Activated naive CD8-positive, alpha-beta T cell treated with anti-CD3 and anti-CD28 coated beads, Interleukin-2, amount 10 ng/mL, durations not matched to agents 7 days and 5 days (primary cell): ENCODE results near the gene GAB1. TPM values are rescaled to one million over a fixed set of nuclear protein-coding genes. Genes with fewer than 3 reads are reported as not detected.

Source experiments
- ATAC-seq: fragments of 150-1000 bp; cut with Tn5 transposase; one replicate; pipeline ENCODE4 v1.10.0; 2021; ENCODE audit warnings: low read depth, moderate library complexity
- POLR2A ChIA-PET: fragments of 350-600 bp; sonication (Branson Sonifier 250); formaldehyde crosslinking; loops from one replicate; lab custom pipeline; 2021; ENCODE audit warnings: antibody characterized with exemption; lab: Charles Lee
- DNase-seq: peaks from one replicate; pipeline ENCODE4 v3.0.0; 2021
- H3K27ac Mint-ChIP-seq: one replicate; pipeline ENCODE4 v1.8.0; 2022; ENCODE audit warnings: mild to moderate bottlenecking, mixed read lengths
- H3K27me3 Mint-ChIP-seq: one replicate; pipeline ENCODE4 v1.8.0; 2022; ENCODE audit warnings: mild to moderate bottlenecking, moderate library complexity, mixed read lengths
- H3K36me3 Mint-ChIP-seq: one replicate; pipeline ENCODE4 v1.8.0; 2021; ENCODE audit warnings: mild to moderate bottlenecking, mixed read lengths
- H3K4me1 Mint-ChIP-seq: one replicate; pipeline ENCODE4 v1.8.0; 2021; ENCODE audit warnings: mixed read lengths
- H3K4me3 Mint-ChIP-seq: one replicate; pipeline ENCODE4 v1.8.0; 2022; ENCODE audit warnings: mild to moderate bottlenecking, moderate library complexity, mixed read lengths
- H3K9me3 Mint-ChIP-seq: one replicate; pipeline ENCODE4 v1.8.0; 2021; ENCODE audit warnings: mixed read lengths
- total RNA-seq, 2 experiments: library from RNA; stranded (reverse); gene quantifications; one replicate each; pipeline ENCODE4 v1.2.3, GENCODE V29; 2021

GAB1 gene
- total RNA-seq, 2 experiments from 2014 or later: 0.62 to 0.80 TPM

DNA sequence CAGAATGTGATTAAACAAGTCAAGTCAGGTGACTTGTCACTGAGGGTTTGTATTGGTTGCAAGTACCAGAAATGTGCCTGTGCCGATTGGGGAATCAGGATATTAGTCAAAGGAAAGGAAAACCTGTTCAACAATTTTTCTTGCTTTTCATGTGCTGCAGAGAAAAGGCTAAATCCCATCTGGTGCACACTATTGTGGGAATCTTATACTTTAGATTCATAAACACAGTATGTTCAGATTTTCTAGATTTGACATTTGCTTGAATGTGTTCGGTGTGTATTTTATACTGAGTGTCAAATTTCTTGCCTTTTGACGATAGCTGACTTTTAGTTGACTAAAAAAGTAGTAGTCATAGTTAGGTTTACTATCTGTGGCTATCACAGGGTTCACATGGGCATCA lies 37.6 kb downstream of the GAB1 start:
- ATAC-seq (no peak), DNase-seq (no peak)
- POLR2A ChIA-PET: no interaction called here
- Mint-ChIP-seq H3K4me1 (no peaks in the 10 kb centered on the region), H3K27me3 (no peaks in the 10 kb centered on the region), H3K9me3 (peaks cover 3% of the 10 kb centered on the region), H3K4me3 (no peak overlapping the region), H3K27ac (no peak overlapping the region), H3K36me3 (no peaks in the 10 kb centered on the region)

- Mint-ChIP-seq H3K9me3 (peaks cover 3% of the 10 kb centered on the region), H3K27me3 (no peaks in the 10 kb centered on the region), H3K4me1 (no peaks in the 10 kb centered on the region), H3K4me3 (no peak overlapping the region), H3K36me3 (no peaks in the 10 kb centered on the region), H3K27ac (no peak overlapping the region)
- DNase-seq (no peak), ATAC-seq (no peak)
- POLR2A ChIA-PET: no interaction called here
These were observed 38.1 kb downstream of the GAB1 start for GRCh38 chr4:143374771-143375170.

DNA sequence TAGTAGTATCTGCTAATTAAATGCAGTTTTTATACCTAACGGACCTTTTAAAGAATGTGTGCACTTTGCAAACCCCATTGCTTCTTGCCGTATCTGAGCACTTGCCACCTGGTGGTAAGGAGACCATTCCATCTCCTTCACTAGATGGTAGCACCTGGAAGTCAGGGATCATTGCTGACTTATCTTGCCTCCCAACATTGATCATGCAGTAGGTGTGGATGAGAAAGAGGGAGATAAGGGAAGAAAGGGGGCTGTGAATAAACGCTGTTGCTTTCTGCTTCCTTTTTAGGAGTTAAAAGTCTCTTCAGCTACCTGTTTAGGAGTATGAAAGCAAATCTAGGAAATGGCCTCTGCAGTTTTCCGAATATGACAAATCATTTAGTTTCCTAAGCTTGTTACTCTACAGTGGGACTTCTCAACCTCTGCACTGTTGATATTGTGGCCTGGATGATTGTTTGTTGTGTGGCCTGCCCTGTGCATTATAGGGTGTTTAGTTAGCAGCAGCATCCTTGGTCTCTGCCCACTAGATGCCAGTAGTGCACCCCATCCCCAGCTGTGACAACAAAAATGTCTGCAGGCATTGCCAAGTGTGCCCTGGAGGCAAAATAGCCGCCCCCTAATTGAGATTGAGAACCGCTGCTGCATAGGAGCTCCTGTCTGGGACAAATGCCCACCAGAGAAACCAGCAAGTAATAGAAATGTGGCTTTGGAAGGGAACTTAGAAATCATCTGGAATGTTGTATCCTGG lies 38.8 kb downstream of the GAB1 start:
- POLR2A ChIA-PET: no interaction called here
- Mint-ChIP-seq H3K36me3 (no peaks in the 10 kb centered on the region), H3K27me3 (no peaks in the 10 kb centered on the region), H3K27ac (no peak overlapping the region), H3K4me1 (no peaks in the 10 kb centered on the region), H3K4me3 (no peak overlapping the region), H3K9me3 (peaks cover 3% of the 10 kb centered on the region)
- peak; percentile 33 for ATAC-seq
- no peak for DNase-seq

DNA sequence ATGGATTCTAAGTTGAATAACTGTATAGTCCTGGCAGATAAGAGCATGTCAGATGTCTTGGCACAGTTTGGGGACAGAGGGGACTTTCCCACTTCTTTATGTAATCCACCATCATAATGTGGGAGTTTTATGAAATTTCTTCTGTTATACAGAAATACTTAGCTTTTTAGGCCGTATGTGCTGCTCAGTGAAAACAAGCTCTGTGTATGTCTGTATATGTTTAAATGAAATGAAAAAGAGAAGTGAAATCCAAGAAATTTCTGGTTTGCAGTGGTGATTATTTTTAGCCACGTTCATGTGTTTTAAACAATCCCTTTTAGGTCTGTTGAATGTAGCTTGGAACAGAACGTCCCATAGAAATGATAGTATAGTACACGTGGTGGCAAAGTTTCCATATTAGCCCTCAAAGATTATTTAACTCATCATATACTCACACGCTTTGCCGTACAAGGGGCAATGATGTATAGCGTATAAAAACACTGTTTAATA lies 41.0 kb downstream of the GAB1 start:
- Mint-ChIP-seq H3K27me3 (no peaks in the 10 kb centered on the region), H3K4me3 (no peak overlapping the region), H3K4me1 (no peaks in the 10 kb centered on the region), H3K36me3 (no peaks in the 10 kb centered on the region), H3K9me3 (no peaks in the 10 kb centered on the region), H3K27ac (no peak overlapping the region)
- ATAC-seq (no peak), DNase-seq (no peak)
- POLR2A ChIA-PET: interaction anchor here (0.5 kb wide), 1 partner anchor 10 kb away, joined by 3 read pairs; no protein-coding TSS in a partner anchor

GRCh38 chr4:143380629-143381028 lies 44.0 kb downstream of the GAB1 start:
- Mint-ChIP-seq H3K4me3 (no peak overlapping the region), H3K27ac (no peak overlapping the region), H3K36me3 (no peaks in the 10 kb centered on the region), H3K27me3 (no peaks in the 10 kb centered on the region), H3K9me3 (no peaks in the 10 kb centered on the region), H3K4me1 (no peaks in the 10 kb centered on the region)
- ATAC-seq (no peak), DNase-seq (no peak)
- POLR2A ChIA-PET: no interaction called here

- no peak for ATAC-seq
- Mint-ChIP-seq H3K27me3 (no peaks in the 10 kb centered on the region), H3K4me1 (no peaks in the 10 kb centered on the region), H3K36me3 (no peaks in the 10 kb centered on the region), H3K27ac (no peak overlapping the region), H3K9me3 (no peaks in the 10 kb centered on the region), H3K4me3 (no peak overlapping the region)
- POLR2A ChIA-PET: no interaction called here
- no peak for DNase-seq
These were observed 44.8 kb downstream of the GAB1 start for GRCh38 chr4:143381189-143382118.

GRCh38 chr4:143382596-143382995 lies 45.9 kb downstream of the GAB1 start:
- Mint-ChIP-seq H3K27me3 (no peaks in the 10 kb centered on the region), H3K36me3 (no peaks in the 10 kb centered on the region), H3K27ac (no peak overlapping the region), H3K9me3 (no peaks in the 10 kb centered on the region), H3K4me1 (no peaks in the 10 kb centered on the region), H3K4me3 (no peak overlapping the region)
- DNase-seq: no peak
- POLR2A ChIA-PET: no interaction called here
- no peak for ATAC-seq

DNA sequence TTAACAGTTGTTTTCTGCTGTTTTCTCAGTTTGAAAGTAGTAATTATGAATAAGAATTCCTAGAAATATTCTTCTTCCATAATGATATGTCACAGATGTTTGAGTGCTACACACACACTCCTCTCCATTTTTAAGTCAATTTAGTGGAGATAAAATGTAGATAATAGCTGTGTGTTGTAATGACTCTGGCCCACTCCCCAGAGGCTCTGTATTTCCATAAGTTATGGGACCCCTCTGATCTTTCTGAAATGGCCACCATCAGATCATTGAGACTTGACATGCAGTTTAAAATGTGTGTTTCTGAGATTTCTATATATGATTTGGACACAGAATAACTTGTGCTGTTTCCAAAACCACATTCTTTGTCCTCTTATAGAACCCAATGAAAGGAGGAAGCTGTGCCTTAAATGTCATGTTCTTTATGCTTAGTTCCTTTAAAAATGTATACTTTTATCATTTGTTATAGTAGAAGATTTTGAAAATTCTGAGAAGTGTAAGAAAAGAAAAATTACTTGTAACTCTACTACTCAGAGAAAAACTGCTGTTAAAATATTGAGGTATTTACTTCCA lies 46.4 kb downstream of the GAB1 start:
- no peak overlapping the region for H3K4me3 Mint-ChIP-seq
- no peak overlapping the region for H3K27ac Mint-ChIP-seq
- no peaks in the 10 kb centered on the region for H3K36me3 Mint-ChIP-seq
- H3K27me3 Mint-ChIP-seq: no peaks in the 10 kb centered on the region
- H3K4me1 Mint-ChIP-seq: no peaks in the 10 kb centered on the region
- DNase-seq (no peak), ATAC-seq (no peak)
- POLR2A ChIA-PET: no interaction called here
- no peaks in the 10 kb centered on the region for H3K9me3 Mint-ChIP-seq

DNA sequence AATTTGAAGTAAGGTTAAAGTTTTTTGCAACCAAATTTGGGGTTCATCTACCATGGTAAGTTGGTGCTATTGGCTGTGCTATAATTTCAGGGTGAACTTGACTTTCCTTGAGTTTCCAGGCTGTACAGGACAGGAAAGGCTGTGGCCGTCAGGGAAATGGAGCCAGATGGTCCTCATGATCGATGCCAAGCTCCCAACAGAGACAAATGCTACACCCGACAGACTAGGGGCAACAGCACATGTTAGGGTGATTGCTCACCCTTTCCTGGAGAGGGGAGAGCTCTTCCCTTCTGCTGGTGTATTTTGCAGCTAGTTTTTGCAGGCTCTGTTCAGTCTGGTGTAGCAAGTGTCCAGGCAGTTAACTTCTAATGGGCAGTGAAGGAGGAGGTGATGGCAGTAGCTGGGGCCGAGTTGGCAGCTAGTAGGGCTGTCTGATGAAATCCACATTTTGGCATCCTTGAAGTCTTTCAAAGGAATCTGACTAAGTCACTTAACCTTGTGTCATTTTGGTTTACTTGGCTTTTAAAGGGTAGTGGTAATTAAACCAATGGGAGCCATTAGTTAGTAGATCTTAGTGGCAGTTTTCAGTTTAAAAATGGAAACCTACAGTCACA lies 47.8 kb downstream of the GAB1 start:
- POLR2A ChIA-PET: no interaction called here
- no peaks in the 10 kb centered on the region for H3K4me1 Mint-ChIP-seq

GRCh38 chr4:143386812-143387211 lies 50.1 kb downstream of the GAB1 start:
- no peak for DNase-seq
- H3K27me3 Mint-ChIP-seq: peaks cover 8% of the 10 kb centered on the region
- no peak overlapping the region for H3K27ac Mint-ChIP-seq
- no peak overlapping the region for H3K4me3 Mint-ChIP-seq
- H3K4me1 Mint-ChIP-seq: no peaks in the 10 kb centered on the region
- no peaks in the 10 kb centered on the region for H3K9me3 Mint-ChIP-seq
- no peak for ATAC-seq
- H3K36me3 Mint-ChIP-seq: no peaks in the 10 kb centered on the region
- POLR2A ChIA-PET: no interaction called here

More for the DNA sequence above, 47.8 kb downstream of the GAB1 start:
- peaks cover 3% of the 10 kb centered on the region for H3K27me3 Mint-ChIP-seq
- no peaks in the 10 kb centered on the region for H3K36me3 Mint-ChIP-seq
- no peak for DNase-seq
- H3K27ac Mint-ChIP-seq: no peak overlapping the region
- no peak overlapping the region for H3K4me3 Mint-ChIP-seq
- H3K9me3 Mint-ChIP-seq: no peaks in the 10 kb centered on the region
- ATAC-seq: no peak

DNA sequence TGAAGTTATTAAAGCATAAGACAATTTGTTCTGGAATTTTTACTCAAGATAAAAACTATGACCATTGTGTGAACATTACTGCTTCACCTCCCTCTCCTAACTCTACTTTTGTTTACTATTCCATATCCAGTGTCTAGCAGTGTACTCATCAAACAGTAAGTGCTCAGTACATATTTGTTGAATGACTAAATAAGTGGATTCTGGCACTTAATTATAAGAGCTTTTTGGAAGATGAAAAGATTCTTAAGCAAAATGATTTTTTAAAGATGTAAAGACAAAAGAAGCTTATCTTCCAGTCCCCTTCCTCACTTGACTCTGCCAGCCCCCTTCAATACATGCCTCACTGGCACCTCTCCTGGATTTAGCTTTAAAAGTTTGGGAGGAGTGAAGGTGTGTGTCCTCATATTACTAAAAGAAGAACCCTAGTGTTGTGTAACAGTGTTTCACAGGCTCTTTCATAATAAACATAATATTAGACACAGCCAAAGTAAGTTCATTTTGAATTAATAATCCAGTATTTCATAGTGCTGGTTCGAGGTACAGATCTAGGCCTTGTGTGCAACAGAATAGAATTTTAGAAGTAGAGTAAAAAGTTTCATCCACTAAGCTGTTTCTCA lies 53.0 kb downstream of the GAB1 start:
- peaks cover 21% of the 10 kb centered on the region for H3K27me3 Mint-ChIP-seq
- no peaks in the 10 kb centered on the region for H3K4me1 Mint-ChIP-seq

DNA sequence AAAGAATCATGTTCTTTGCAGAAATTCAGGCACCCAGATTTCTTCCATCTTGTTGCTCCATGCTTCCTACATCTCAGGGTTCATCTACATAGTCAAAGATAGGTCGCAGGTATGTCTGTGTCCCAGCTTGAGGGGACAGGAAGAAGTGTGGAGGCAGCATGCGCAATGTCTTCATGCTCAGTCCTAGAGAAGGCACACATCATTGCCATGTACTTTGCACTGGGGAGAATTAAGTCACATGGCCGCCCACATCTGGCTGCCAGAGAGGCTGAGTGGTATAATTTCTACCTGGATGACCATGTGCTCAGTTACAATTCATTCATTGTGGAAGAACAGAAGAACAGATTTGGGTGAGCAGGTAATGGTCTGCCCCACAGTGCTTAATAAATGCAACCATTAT lies 54.1 kb downstream of the GAB1 start:
- Mint-ChIP-seq H3K4me3 (no peak overlapping the region), H3K36me3 (no peaks in the 10 kb centered on the region), H3K27ac (no peak overlapping the region), H3K4me1 (no peaks in the 10 kb centered on the region), H3K9me3 (no peaks in the 10 kb centered on the region), H3K27me3 (peaks cover 22% of the 10 kb centered on the region)
- ATAC-seq: no peak
- no peak for DNase-seq
- POLR2A ChIA-PET: no interaction called here

More for the DNA sequence above, 53.0 kb downstream of the GAB1 start:
- ATAC-seq (no peak), DNase-seq (no peak)
- no peak overlapping the region for H3K4me3 Mint-ChIP-seq
- POLR2A ChIA-PET: no interaction called here
- no peaks in the 10 kb centered on the region for H3K9me3 Mint-ChIP-seq
- no peak overlapping the region for H3K27ac Mint-ChIP-seq
- no peaks in the 10 kb centered on the region for H3K36me3 Mint-ChIP-seq

- ATAC-seq: no peak
- DNase-seq: no peak
- POLR2A ChIA-PET: no interaction called here
- Mint-ChIP-seq H3K27me3 (peaks cover 26% of the 10 kb centered on the region), H3K4me3 (no peak overlapping the region), H3K9me3 (no peaks in the 10 kb centered on the region), H3K36me3 (no peaks in the 10 kb centered on the region), H3K4me1 (no peaks in the 10 kb centered on the region), H3K27ac (no peak overlapping the region)
These were observed 54.6 kb downstream of the GAB1 start for GRCh38 chr4:143391261-143391660.
